ENCODE results near the gene SIGLEC7. TPM values are rescaled to one million over a fixed set of nuclear protein-coding genes. Genes with fewer than 3 reads are reported as not detected.

Gene SIGLEC7
- total and polyA plus RNA-seq, 2 donors from 2014 or later = 1.2 to 4.0 TPM

GRCh38 chr19:51101171-51101865 is 40.8 kb upstream of the SIGLEC7 start:
- H3K4me3 ChIP-seq (ENCODE audit: low read length in 3 of 3) = no peak overlapping the region
- TF ChIP-seq CTCF (IDR thresholded peaks at IDR 0.05; ENCODE audit: borderline replicate concordance, extremely low read depth, insufficient read depth) = no peak
- H3K9ac ChIP-seq (ENCODE audit: low read length in 3 of 3) = no peak overlapping the region
- H3K36me3 ChIP-seq (ENCODE audit: control insufficient read depth in 2 of 3, insufficient read depth in 3 of 3, low read length in 3 of 3) = peaks cover 0 to 10% (median 5%) of the 10 kb centered on the region in 3 donors
- H3K27me3 ChIP-seq (ENCODE audit: control insufficient read depth, insufficient read depth, low read length) = no peaks in the 10 kb centered on the region
- no peaks in the 10 kb centered on the region for H3K4me1 ChIP-seq (ENCODE audit: control insufficient read depth in 2 of 3, insufficient read depth in 2 of 3, low read depth in 1 of 3, low read length in 3 of 3)
- DNase-seq = no peak
- intact Hi-C loops (cut with DNase I) = no loop called here
- no peak overlapping the region for H3K27ac ChIP-seq (ENCODE audit: low read depth in 2 of 2, low read length in 2 of 2)
- FAIRE-seq = no peak
- H3K9me3 ChIP-seq (ENCODE audit: control insufficient read depth in 2 of 3, insufficient read depth in 1 of 3, low read length in 3 of 3) = no peaks in the 10 kb centered on the region

GRCh38 chr19:51102991-51103390 is 39.1 kb upstream of the SIGLEC7 start:
- H3K4me3 ChIP-seq (ENCODE audit: low read length in 3 of 3) = no peak overlapping the region
- peaks cover 0 to 10% (median 5%) of the 10 kb centered on the region in 3 donors for H3K36me3 ChIP-seq (ENCODE audit: control insufficient read depth in 2 of 3, insufficient read depth in 3 of 3, low read length in 3 of 3)
- H3K27me3 ChIP-seq (ENCODE audit: control insufficient read depth, insufficient read depth, low read length) = no peaks in the 10 kb centered on the region
- TF ChIP-seq CTCF (IDR thresholded peaks at IDR 0.05; ENCODE audit: borderline replicate concordance, extremely low read depth, insufficient read depth) = no peak
- H3K9ac ChIP-seq (ENCODE audit: low read length in 3 of 3) = no peak overlapping the region
- FAIRE-seq = no peak
- no peak overlapping the region for H3K27ac ChIP-seq (ENCODE audit: low read depth in 2 of 2, low read length in 2 of 2)
- H3K4me1 ChIP-seq (ENCODE audit: control insufficient read depth in 2 of 3, insufficient read depth in 2 of 3, low read depth in 1 of 3, low read length in 3 of 3) = peaks cover 0 to 9% (median 8%) of the 10 kb centered on the region in 3 donors
- no peak for DNase-seq
- intact Hi-C loops (cut with DNase I) = no loop called here
- no peaks in the 10 kb centered on the region for H3K9me3 ChIP-seq (ENCODE audit: control insufficient read depth in 2 of 3, insufficient read depth in 1 of 3, low read length in 3 of 3)

- FAIRE-seq = no peak
- peaks cover 0 to 12% (median 8%) of the 10 kb centered on the region in 3 donors for H3K4me1 ChIP-seq (ENCODE audit: control insufficient read depth in 2 of 3, insufficient read depth in 2 of 3, low read depth in 1 of 3, low read length in 3 of 3)
These were observed 38.2 kb upstream of the SIGLEC7 start for GRCh38 chr19:51103926-51104341.

More at GRCh38 chr19:51103926-51104341, 38.2 kb upstream of the SIGLEC7 start:
- peaks cover 0 to 10% (median 5%) of the 10 kb centered on the region in 3 donors for H3K36me3 ChIP-seq (ENCODE audit: control insufficient read depth in 2 of 3, insufficient read depth in 3 of 3, low read length in 3 of 3)
- H3K27ac ChIP-seq (ENCODE audit: low read depth in 2 of 2, low read length in 2 of 2) = no peak overlapping the region
- no peak overlapping the region for H3K4me3 ChIP-seq (ENCODE audit: low read length in 3 of 3)
- H3K9ac ChIP-seq (ENCODE audit: low read length in 3 of 3) = no peak overlapping the region
- TF ChIP-seq CTCF (IDR thresholded peaks at IDR 0.05; ENCODE audit: borderline replicate concordance, extremely low read depth, insufficient read depth) = no peak
- DNase-seq = peak in 4 of 5 donors; percentile 48 to 68 (median 59)
- no peaks in the 10 kb centered on the region for H3K9me3 ChIP-seq (ENCODE audit: control insufficient read depth in 2 of 3, insufficient read depth in 1 of 3, low read length in 3 of 3)
- H3K27me3 ChIP-seq (ENCODE audit: control insufficient read depth, insufficient read depth, low read length) = no peaks in the 10 kb centered on the region
- intact Hi-C loops (cut with DNase I) = no loop called here
